GM03348 (cell line): ENCODE data around the gene RNF39.
"Not testable (repeated sequence)": the region's sequence is repeated elsewhere in the genome, so short reads cannot be mapped to it uniquely, and the experiment has no call there.

ENCODE experiments used
- DNase-seq: peaks from one replicate; pipeline ENCODE4 v3.0.0; 2012; ENCODE audit warnings: low spot score

Gene RNF39

GRCh38 chr6:30062471-30063178, 12.9 kb downstream of the RNF39 start:
- no peak for DNase-seq

GRCh38 chr6:30061858-30062458, 13.6 kb downstream of the RNF39 start:
- DNase-seq, result no peak

GRCh38 chr6:30061092-30061857, 14.3 kb downstream of the RNF39 start, which contains the start of gene POLR1H:
TSS of gene POLR1H (plus strand) at chr6:30061265. CDS start at chr6:30061525, 260 bp downstream.
- peak; percentile 95 for DNase-seq

GRCh38 chr6:30060606-30061091, 14.9 kb downstream of the RNF39 start:
- DNase-seq, result peak; percentile 40

GRCh38 chr6:30055513-30055912, 20.1 kb downstream of the RNF39 start:
- no peak for DNase-seq

GRCh38 chr6:30053682-30054081, 21.9 kb downstream of the RNF39 start:
- DNase-seq, result no peak

GRCh38 chr6:30047220-30047619, 28.3 kb downstream of the RNF39 start:
- DNase-seq, result no peak

- DNase-seq, result peak; percentile 53
Observed at GRCh38 chr6:30044630-30045029, 30.9 kb downstream of the RNF39 start.

GRCh38 chr6:30043744-30044143, 31.8 kb downstream of the RNF39 start:
- no peak for DNase-seq

- DNase-seq, result no peak
Observed at GRCh38 chr6:30042914-30043313, 32.7 kb downstream of the RNF39 start.

- no peak for DNase-seq
Observed at GRCh38 chr6:30042476-30042875, 33.1 kb downstream of the RNF39 start.

- DNase-seq, result no peak
Observed at GRCh38 chr6:30041821-30042220, 33.7 kb downstream of the RNF39 start.

- DNase-seq, result no peak
Observed at GRCh38 chr6:30041221-30041620, 34.3 kb downstream of the RNF39 start.

- DNase-seq, result peak; percentile 50
Observed at GRCh38 chr6:30037182-30037788, 38.3 kb downstream of the RNF39 start.

- DNase-seq, result no peak
Observed at GRCh38 chr6:30035784-30036183, 39.8 kb downstream of the RNF39 start.

- peak; percentile 31 for DNase-seq
Observed at GRCh38 chr6:30033440-30033839, 42.1 kb downstream of the RNF39 start.

- DNase-seq, result no peak
Observed at GRCh38 chr6:30031381-30031780, 44.2 kb downstream of the RNF39 start.

- no peak for DNase-seq
Observed at GRCh38 chr6:30029588-30029987, 46.0 kb downstream of the RNF39 start.

- DNase-seq, result no peak
Observed at GRCh38 chr6:30025186-30025585, 50.4 kb downstream of the RNF39 start.

- DNase-seq, result not testable (repeated sequence)
Observed at GRCh38 chr6:30022712-30023111, 52.9 kb downstream of the RNF39 start.

GRCh38 chr6:30022189-30022588, 53.4 kb downstream of the RNF39 start:
- no peak for DNase-seq

GRCh38 chr6:30020626-30021025, 54.9 kb downstream of the RNF39 start:
- no peak for DNase-seq
